Epithelial cell of proximal tubule (primary cell): ENCODE data around the gene DCTN4. TPM values are rescaled to one million over a fixed set of nuclear protein-coding genes. Genes with fewer than 3 reads are reported as not detected.

Experiments
- DNase-seq: peaks from one replicate; pipeline ENCODE4 v3.0.0-alpha.2; 2011; ENCODE audit warnings: low read depth
- H3K4me3 ChIP-seq: 2 replicates; pipeline ENCODE4 v1.5.1; 2011; ENCODE audit warnings: low read depth, mild to moderate bottlenecking, low read length
- total RNA-seq: library from RNA; depleted of rRNA; stranded (reverse); fragments of >200 nt; gene quantifications from 2 replicates; pipeline ENCODE4 v1.2.3, GENCODE V29; 2015
- TF ChIP-seq, protein P1 (sequence below): conservative IDR thresholded peaks from 2 replicates; pipeline ENCODE4 v1.5.1; 2012; ENCODE audit warnings: low read depth, mild to moderate bottlenecking, low read length

The DCTN4 gene
- total RNA-seq, 1 donor from 2014 or later: 29.0 TPM

DNA sequence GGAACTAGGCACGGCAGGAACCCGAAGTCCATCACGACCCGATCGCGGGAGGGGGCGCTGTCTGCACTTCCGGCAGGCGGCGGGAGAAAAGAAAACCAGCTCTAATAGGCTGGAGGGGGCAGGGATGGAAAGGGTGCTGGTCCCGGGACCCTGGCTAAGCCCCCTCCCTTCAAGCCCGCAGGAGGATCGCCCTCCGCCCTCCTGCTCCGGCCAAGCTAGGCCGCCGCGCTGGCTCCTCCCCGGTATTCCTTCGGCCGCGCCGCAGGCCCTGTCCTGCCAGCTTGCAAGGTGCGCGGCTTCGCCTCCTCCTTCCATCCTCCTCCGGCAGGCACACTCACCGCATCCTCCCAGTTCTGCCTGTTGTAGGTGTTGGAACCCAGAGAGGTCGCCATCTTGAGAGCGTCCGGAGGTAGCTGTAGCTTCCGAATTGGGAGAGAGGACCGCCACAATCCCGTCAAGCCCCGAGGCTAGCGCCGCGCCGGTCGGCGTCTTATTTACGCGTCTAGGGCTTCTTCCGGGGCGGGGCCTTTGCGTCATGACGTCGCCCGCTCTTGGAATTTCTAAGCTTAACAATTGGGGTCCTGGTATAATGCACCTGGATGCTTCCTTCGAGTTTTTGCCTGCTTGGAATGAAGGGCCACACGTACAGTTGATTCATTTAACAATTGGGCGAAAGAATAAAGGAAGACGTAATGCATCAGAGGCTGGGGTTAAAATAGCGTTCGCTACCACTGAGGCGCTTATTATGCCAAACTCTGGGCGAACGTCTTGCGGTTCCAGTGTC lies 58.0 kb downstream of the DCTN4 start, which contains the start of gene RBM22:
TSS of gene RBM22 (minus strand) at position 469 of the 784 bp plus-strand sequence. CDS start at position 392, 77 bp downstream.
- DNase-seq: peak; percentile 44
- TF ChIP-seq, protein P1, sequence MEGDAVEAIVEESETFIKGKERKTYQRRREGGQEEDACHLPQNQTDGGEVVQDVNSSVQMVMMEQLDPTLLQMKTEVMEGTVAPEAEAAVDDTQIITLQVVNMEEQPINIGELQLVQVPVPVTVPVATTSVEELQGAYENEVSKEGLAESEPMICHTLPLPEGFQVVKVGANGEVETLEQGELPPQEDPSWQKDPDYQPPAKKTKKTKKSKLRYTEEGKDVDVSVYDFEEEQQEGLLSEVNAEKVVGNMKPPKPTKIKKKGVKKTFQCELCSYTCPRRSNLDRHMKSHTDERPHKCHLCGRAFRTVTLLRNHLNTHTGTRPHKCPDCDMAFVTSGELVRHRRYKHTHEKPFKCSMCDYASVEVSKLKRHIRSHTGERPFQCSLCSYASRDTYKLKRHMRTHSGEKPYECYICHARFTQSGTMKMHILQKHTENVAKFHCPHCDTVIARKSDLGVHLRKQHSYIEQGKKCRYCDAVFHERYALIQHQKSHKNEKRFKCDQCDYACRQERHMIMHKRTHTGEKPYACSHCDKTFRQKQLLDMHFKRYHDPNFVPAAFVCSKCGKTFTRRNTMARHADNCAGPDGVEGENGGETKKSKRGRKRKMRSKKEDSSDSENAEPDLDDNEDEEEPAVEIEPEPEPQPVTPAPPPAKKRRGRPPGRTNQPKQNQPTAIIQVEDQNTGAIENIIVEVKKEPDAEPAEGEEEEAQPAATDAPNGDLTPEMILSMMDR: peak; percentile 65

DNA sequence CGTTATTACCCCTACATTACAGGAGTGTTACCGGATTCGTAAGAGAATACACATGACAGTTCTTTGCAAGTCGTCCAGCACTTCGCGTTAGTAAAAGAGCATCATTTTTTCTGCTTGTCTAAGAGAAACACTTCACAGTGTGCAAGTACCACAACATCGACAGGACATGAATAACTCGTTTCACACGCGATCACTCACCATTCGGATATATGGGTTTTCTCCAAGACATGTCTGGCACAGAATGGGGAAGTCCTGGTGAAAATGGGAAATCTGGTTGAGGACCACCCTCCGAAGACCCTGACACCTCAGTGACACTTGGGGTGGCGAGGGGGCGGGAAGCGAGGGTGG lies 58.6 kb downstream of the DCTN4 start:
- TF ChIP-seq, protein P1: no peak
- H3K4me3 ChIP-seq: peak overlapping the region; percentile 97
- no peak for DNase-seq

More for the DNA sequence above, 58.0 kb downstream of the DCTN4 start, which contains the start of gene RBM22:
- peak within 1 kb of the TSS; percentile 97 for H3K4me3 ChIP-seq

DNA sequence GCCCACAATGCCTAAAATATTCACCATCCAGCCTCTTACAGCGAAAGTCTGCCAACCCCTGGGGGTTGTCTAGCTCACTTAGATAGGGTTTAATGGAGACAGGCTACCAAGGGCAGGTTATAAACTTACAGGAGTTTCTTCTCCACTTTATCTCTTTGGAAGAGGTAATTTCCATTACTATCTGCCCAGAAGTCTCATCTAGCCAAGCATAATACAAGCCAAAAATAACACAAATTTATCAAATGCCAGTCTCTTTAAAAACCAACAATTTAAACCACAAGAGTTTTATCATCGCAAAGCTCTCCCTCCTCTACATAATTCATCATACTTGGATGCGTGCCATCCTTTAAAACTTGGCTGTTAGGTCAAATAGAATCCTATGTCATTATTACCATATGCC lies 64.2 kb downstream of the DCTN4 start:
- H3K4me3 ChIP-seq: no peak overlapping the region
- DNase-seq: no peak
- TF ChIP-seq, protein P1: no peak

DNA sequence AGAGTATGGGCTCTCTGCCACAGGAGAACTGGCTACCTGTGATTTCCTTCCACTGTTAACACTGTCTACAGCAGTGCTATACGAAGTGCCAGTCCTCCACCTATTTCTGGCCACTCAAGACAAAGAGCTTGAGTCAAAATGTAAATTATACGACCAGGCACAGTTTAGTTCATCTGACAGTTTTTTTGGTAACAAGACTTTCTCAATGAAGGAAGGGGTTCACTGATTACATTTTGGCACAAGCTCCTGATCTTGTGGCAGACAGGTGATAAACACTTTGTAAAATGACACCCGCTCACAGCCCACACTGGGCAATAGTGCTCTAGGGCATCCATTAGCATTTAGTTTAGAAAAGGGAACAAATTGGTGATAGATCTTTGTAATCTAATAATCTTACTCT lies 66.5 kb downstream of the DCTN4 start:
- TF ChIP-seq, protein P1: no peak
- no peak overlapping the region for H3K4me3 ChIP-seq
- DNase-seq: no peak

DNA sequence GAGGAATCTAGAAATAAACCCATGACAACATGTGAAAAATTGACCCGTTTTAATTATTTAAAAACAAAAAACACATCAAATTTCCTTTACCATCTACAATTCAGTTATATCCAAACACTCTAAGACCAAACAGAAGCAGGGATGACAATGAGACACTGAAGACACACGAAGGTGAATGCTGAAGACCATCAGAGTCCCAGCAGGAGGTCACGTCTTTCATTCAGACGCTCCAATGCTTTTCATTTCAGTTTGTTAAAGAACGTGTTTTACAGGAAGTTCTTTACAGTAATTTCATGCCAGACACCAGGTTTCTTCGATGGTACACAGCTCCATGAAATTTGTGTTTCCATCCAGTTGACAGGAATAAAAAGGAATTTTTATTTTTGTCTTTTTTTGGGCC lies 68.1 kb downstream of the DCTN4 start:
- no peak for DNase-seq
- H3K4me3 ChIP-seq: no peak overlapping the region
- TF ChIP-seq, protein P1: no peak

DNA sequence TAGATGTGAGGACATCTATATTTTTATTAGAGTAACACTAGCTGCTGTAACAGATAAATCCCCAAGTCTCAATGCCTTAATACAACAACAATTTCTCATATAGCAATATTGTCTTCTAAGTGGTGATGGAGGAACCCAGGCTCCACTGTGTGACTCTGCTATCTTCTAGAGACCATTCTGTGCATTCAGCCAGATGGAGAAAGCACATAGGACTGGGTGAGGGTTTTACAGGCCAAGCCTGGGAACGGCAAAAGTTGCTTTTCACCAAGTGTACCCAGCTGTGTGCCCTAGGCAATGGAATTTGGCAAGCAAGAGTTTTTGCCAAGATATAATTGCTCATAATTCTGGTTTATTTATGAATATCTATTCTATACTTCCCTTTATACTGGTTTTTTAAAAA lies 69.7 kb downstream of the DCTN4 start:
- no peak for DNase-seq
- H3K4me3 ChIP-seq: no peak overlapping the region
- TF ChIP-seq, protein P1: no peak

DNA sequence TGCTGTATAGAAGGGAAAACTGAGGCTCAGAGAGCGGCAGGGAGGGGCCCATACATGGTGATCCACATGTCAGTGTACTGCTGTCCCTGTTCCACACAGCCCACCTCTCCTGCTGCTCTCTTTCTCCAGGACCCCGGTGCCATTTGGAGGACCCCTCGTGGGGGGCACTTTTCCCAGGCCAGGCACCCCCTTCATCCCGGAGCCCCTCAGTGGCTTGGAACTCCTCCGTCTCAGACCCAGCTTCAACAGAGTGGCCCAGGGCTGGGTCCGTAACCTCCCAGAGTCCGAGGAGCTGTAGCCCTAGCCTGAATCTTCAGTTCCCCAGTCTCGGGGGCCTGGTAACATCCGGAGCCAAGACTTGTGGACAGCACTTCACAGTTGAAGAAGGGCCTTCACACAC lies 82.2 kb downstream of the DCTN4 start:
- no peak overlapping the region for H3K4me3 ChIP-seq
- TF ChIP-seq, protein P1: no peak
- no peak for DNase-seq
